GM12865 (cell line): ENCODE measurements around the gene PVALEF.

ENCODE experiments used
- DNase-seq: peaks from one replicate; pipeline ENCODE4 v3.0.0; 2010; ENCODE audit warnings: low read depth
- H3K4me3 ChIP-seq: 2 replicates; pipeline ENCODE4 v1.5.1; 2011; ENCODE audit warnings: mild to moderate bottlenecking, low read depth, low read length, control low read depth
- CTCF ChIP-seq: IDR thresholded peaks from 2 replicates; pipeline ENCODE4 v1.5.1; 2011; ENCODE audit warnings: low read length, control low read depth, low read depth, inconsistent platforms; ENCODE audit not compliant: insufficient read depth; ENCODE audit errors: missing control alignments

PVALEF gene

GRCh38 chr17:81182596-81182995 is 17.3 kb downstream of the PVALEF start:
- no peak for DNase-seq
- H3K4me3 ChIP-seq, result no peak overlapping the region
- no peak for TF ChIP-seq CTCF

- DNase-seq, result no peak
- TF ChIP-seq CTCF, result no peak
- H3K4me3 ChIP-seq, result no peak overlapping the region
Observed at GRCh38 chr17:81183316-81183715, 18.0 kb downstream of the PVALEF start.

GRCh38 chr17:81183807-81184206 is 18.5 kb downstream of the PVALEF start:
- H3K4me3 ChIP-seq, result no peak overlapping the region
- no peak for DNase-seq
- no peak for TF ChIP-seq CTCF

GRCh38 chr17:81184555-81184954 is 19.2 kb downstream of the PVALEF start:
- no peak for TF ChIP-seq CTCF
- DNase-seq, result no peak
- H3K4me3 ChIP-seq, result no peak overlapping the region

GRCh38 chr17:81186203-81186602 is 20.9 kb downstream of the PVALEF start:
- TF ChIP-seq CTCF, result no peak
- H3K4me3 ChIP-seq, result no peak overlapping the region
- no peak for DNase-seq

- no peak for TF ChIP-seq CTCF
- DNase-seq, result no peak
- no peak overlapping the region for H3K4me3 ChIP-seq
Observed at GRCh38 chr17:81187120-81187519, 21.8 kb downstream of the PVALEF start.
